ENCODE data around the gene ITPR1. TPM values are rescaled to one million over a fixed set of nuclear protein-coding genes. Genes with fewer than 3 reads are reported as not detected.

ITPR1 gene
- total RNA-seq, 2 experiments from 2014 or later, result 84.4 to 104 TPM

DNA sequence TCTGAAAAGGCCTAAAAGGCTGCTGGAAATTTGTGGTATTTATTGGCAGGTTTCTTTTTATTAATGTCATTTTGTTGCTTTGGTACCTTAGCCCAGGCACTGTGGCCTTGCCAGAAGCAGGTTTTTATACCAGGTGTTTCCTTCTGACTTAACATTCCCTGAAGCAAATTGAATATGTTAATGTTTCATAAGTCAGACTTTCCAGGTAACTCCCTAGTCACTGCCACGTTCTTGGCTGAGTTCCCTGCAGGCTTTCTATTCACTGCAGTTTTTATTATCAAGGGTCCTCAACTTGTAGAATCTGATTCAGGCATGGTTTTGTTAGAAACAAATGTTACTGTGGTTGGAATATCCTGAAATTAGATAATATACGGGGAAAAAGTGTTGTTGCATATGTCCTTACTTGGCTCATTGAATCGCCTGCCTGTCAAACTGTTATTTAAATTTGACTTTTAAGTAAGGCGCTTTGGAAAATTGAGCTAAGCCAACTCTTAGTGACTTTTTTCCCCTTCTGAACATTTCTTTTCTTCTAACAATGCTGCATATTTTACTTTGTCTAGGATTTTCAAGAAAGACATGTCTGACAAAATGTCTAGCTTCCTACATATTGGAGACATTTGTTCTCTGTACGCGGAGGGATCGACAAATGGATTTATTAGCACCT is 22.9 kb downstream of the ITPR1 start:
- Histone ChIP-seq H3K4me1 (ENCODE audit: insufficient read depth, low read length, poor library complexity, severe bottlenecking) (peaks cover 17% of the 10 kb centered on the region), H3K27ac (ENCODE audit: low read depth, low read length, poor library complexity, severe bottlenecking) (no peak overlapping the region)

DNA sequence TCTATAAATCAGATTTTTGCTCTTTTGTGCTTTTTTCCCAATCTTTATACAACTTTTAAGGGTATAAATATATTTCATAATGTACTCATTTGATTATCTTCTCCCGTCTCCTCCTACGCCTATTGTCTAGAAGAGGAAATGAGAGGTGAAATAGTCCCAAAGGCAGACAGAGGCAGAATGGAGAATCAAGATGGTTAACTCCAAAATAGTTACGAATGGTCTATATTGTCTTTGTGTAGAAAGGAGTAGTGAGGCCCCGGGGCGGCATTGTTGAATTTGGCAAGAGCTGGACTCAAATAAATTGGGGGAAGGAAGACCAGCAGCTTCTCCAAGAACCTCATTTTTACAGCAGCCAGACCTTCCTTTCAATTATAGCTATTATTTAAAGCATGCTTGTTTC is 23.9 kb downstream of the ITPR1 start:
- no peak overlapping the region for H2AFZ ChIP-seq (ENCODE audit: low read length)
- no peaks in the 10 kb centered on the region for H3K9me2 ChIP-seq (ENCODE audit: insufficient read depth, low read length)
- intact Hi-C loops (cut with micrococcal nuclease; ENCODE audit: unreplicated experiment), result no loop called here
- BruUV-seq (replicated peaks), result no TSS peak
- no peaks in the 10 kb centered on the region for H3K9me3 ChIP-seq (ENCODE audit: low read length)
- TF ChIP-seq, protein P1, sequence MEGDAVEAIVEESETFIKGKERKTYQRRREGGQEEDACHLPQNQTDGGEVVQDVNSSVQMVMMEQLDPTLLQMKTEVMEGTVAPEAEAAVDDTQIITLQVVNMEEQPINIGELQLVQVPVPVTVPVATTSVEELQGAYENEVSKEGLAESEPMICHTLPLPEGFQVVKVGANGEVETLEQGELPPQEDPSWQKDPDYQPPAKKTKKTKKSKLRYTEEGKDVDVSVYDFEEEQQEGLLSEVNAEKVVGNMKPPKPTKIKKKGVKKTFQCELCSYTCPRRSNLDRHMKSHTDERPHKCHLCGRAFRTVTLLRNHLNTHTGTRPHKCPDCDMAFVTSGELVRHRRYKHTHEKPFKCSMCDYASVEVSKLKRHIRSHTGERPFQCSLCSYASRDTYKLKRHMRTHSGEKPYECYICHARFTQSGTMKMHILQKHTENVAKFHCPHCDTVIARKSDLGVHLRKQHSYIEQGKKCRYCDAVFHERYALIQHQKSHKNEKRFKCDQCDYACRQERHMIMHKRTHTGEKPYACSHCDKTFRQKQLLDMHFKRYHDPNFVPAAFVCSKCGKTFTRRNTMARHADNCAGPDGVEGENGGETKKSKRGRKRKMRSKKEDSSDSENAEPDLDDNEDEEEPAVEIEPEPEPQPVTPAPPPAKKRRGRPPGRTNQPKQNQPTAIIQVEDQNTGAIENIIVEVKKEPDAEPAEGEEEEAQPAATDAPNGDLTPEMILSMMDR (conservative IDR thresholded peaks at IDR 0.05; ENCODE audit: low read length), result no peak
- no peaks in the 10 kb centered on the region for H4K20me1 ChIP-seq (ENCODE audit: insufficient read depth, low read length)
- peaks cover 7% of the 10 kb centered on the region for H3K79me2 ChIP-seq (ENCODE audit: insufficient read depth, low read depth, low read length)
- ChIA-PET POLR2A (interaction anchor here (0.8 kb wide), 2 partner anchors 9 to 24 kb away, joined by 3 read pairs; partner anchors contain the start of gene ITPR1), CTCF (ENCODE audit: unreplicated experiment) (no interaction called here)
- H3K4me1 ChIP-seq (ENCODE audit: insufficient read depth, low read length, poor library complexity, severe bottlenecking), result peaks cover 17% of the 10 kb centered on the region
- H3K4me2 ChIP-seq (ENCODE audit: low read length), result peak overlapping the region; percentile 30; the same call in 1 of the 2 replicates
- no peak overlapping the region for H3K27ac ChIP-seq (ENCODE audit: low read depth, low read length, poor library complexity, severe bottlenecking)
- H3K4me3 ChIP-seq (ENCODE audit: low read depth, low read length, poor library complexity, severe bottlenecking), result no peak overlapping the region
- H3K36me3 ChIP-seq (ENCODE audit: insufficient read depth, low read length), result peaks cover 51% of the 10 kb centered on the region
- DNase-seq (ENCODE audit: low spot score), result no peak

More for the DNA sequence above, 22.9 kb downstream of the ITPR1 start:
- Histone ChIP-seq H2AFZ (ENCODE audit: low read length) (no peak overlapping the region), H3K4me3 (ENCODE audit: low read depth, low read length, poor library complexity, severe bottlenecking) (no peak overlapping the region), H3K36me3 (ENCODE audit: insufficient read depth, low read length) (peaks cover 48% of the 10 kb centered on the region), H3K9me2 (ENCODE audit: insufficient read depth, low read length) (no peaks in the 10 kb centered on the region), H3K79me2 (ENCODE audit: insufficient read depth, low read depth, low read length) (peaks cover 7% of the 10 kb centered on the region), H3K9me3 (ENCODE audit: low read length) (no peaks in the 10 kb centered on the region), H4K20me1 (ENCODE audit: insufficient read depth, low read length) (no peaks in the 10 kb centered on the region), H3K4me2 (ENCODE audit: low read length) (no peak overlapping the region)
- CTCF ChIA-PET (ENCODE audit: unreplicated experiment), result no interaction called here
- BruUV-seq (replicated peaks), result no TSS peak
- DNase-seq (ENCODE audit: low spot score), result no peak
- TF ChIP-seq EZH2phosphoT487 (IDR thresholded peaks at IDR 0.05; ENCODE audit: borderline replicate concordance, low read depth, low read length), result no peak
- TF ChIP-seq, protein P1 (conservative IDR thresholded peaks at IDR 0.05; ENCODE audit: low read length), result no peak
- POLR2A ChIA-PET, result no interaction called here
- intact Hi-C loops (cut with micrococcal nuclease; ENCODE audit: unreplicated experiment), result no loop called here

DNA sequence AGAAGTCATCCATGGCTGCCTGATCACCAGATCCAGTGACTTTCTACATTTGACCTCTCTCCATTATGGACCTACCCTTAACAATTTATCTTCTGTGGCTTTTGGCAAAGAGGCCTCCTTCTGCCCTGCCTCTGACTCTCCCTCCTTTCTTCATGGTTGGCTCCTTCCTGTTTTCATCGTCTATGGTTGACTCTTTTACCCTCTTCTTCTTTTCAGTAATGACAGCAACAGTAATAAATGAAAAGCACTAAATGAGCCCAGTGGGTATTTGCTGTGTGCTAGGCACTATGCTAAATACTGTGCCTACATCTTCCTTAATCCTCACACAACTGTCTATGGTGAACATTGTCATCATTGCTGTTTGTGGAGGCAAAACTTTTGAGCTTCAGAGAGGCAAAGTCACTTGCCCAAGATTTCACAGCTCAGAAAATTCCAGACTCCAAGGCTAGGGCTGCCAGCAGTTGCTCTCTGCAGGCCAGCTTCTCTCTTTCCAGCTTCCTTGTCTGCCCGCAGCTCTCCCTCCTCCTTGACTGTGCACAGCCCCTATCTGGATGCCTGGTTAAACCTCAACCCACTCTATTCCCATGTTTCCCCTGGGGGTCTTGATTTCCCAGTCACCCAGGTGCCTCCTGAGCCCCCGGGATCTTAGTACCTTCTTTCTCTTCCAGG is 24.6 kb downstream of the ITPR1 start:
- Histone ChIP-seq H4K20me1 (ENCODE audit: insufficient read depth, low read length) (no peaks in the 10 kb centered on the region), H3K4me2 (ENCODE audit: low read length) (0 out of 2 replicates have a peak overlapping the region, but pooled peaks have one; percentile 30), H3K27ac (ENCODE audit: low read depth, low read length, poor library complexity, severe bottlenecking) (no peak overlapping the region), H3K36me3 (ENCODE audit: insufficient read depth, low read length) (peaks cover 57% of the 10 kb centered on the region), H2AFZ (ENCODE audit: low read length) (no peak overlapping the region), H3K4me3 (ENCODE audit: low read depth, low read length, poor library complexity, severe bottlenecking) (no peak overlapping the region), H3K4me1 (ENCODE audit: insufficient read depth, low read length, poor library complexity, severe bottlenecking) (peaks cover 17% of the 10 kb centered on the region), H3K9me3 (ENCODE audit: low read length) (no peaks in the 10 kb centered on the region), H3K9me2 (ENCODE audit: insufficient read depth, low read length) (no peaks in the 10 kb centered on the region), H3K79me2 (ENCODE audit: insufficient read depth, low read depth, low read length) (peaks cover 7% of the 10 kb centered on the region)
- ChIA-PET CTCF (ENCODE audit: unreplicated experiment) (no interaction called here), POLR2A (interaction anchor here (0.7 to 0.8 kb wide), 3 partner anchors 10 to 219 kb away, joined by 3 read pairs; partner anchors contain the start of gene ITPR1)
- intact Hi-C loops (cut with micrococcal nuclease; ENCODE audit: unreplicated experiment), result no loop called here
- no TSS peak for BruUV-seq (replicated peaks)
- DNase-seq (ENCODE audit: low spot score), result no peak
- TF ChIP-seq, protein P1 (conservative IDR thresholded peaks at IDR 0.05; ENCODE audit: low read length), result no peak
- no peak for TF ChIP-seq EZH2phosphoT487 (IDR thresholded peaks at IDR 0.05; ENCODE audit: borderline replicate concordance, low read depth, low read length)
